ENCODE measurements around the gene CAMK2A.

CAMK2A gene

DNA sequence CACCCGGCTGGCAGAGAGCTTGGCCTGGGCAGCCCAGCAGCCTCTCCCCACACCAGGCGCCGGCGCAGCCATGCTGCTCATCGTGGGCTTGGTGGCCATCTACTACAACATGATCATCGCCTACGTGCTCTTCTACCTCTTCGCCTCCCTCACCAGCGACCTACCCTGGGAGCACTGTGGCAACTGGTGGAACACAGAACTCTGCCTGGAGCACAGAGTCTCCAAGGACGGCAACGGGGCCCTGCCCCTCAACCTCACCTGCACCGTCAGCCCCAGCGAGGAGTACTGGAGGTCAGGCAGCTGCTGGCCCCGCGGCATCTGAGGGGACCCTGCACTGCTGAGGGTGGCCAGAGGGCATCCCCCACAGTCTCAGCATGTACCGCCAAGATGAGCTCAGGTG lies 92.6 kb downstream of the CAMK2A start:
- DNase-seq, result no peak

DNA sequence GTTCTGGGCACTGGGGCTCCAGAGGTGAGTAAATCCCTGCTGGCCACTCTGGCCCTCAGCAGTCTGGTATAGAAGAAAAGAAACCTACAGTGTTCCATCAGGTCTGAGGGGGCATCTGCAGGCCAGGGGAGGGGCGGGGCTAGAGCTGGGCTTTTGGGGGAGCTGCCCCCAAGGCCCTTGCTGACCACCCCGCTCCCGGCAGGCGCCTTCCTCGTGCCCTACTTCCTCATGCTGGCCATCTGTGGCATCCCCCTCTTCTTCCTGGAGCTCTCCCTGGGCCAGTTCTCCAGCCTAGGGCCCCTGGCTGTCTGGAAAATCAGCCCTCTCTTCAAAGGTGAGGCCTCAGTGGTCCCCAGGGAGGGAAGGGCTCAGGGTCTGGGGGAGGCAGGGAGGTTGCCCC lies 93.1 kb downstream of the CAMK2A start:
- DNase-seq, result no peak
- intact Hi-C loops (cut with DNase I; ENCODE audit: low total_unique reads), result no loop called here
- Histone ChIP-seq H3K27me3 (no peaks in the 10 kb centered on the region), H3K4me1 (no peaks in the 10 kb centered on the region), H3K36me3 (no peaks in the 10 kb centered on the region), H3K9me3 (no peaks in the 10 kb centered on the region), H3K27ac (no peak overlapping the region), H3K4me3 (no peak overlapping the region)
- no peak for TF ChIP-seq CTCF (IDR thresholded peaks at IDR 0.05)

More for the DNA sequence above, 92.6 kb downstream of the CAMK2A start:
- no peaks in the 10 kb centered on the region for H3K9me3 ChIP-seq
- no peak for TF ChIP-seq CTCF (IDR thresholded peaks at IDR 0.05)
- no peak overlapping the region for H3K4me3 ChIP-seq
- no peaks in the 10 kb centered on the region for H3K36me3 ChIP-seq
- H3K27me3 ChIP-seq, result no peaks in the 10 kb centered on the region
- H3K27ac ChIP-seq, result no peak overlapping the region
- intact Hi-C loops (cut with DNase I; ENCODE audit: low total_unique reads), result no loop called here
- H3K4me1 ChIP-seq, result no peaks in the 10 kb centered on the region

- intact Hi-C loops (cut with DNase I; ENCODE audit: low total_unique reads), result no loop called here
- Histone ChIP-seq H3K4me1 (no peaks in the 10 kb centered on the region), H3K9me3 (no peaks in the 10 kb centered on the region), H3K27me3 (no peaks in the 10 kb centered on the region), H3K27ac (no peak overlapping the region), H3K36me3 (no peaks in the 10 kb centered on the region), H3K4me3 (no peak overlapping the region)
- DNase-seq, result no peak
- TF ChIP-seq CTCF (IDR thresholded peaks at IDR 0.05), result no peak
Measured at GRCh38 chr5:150195736-150196485, 93.7 kb downstream of the CAMK2A start.

- Histone ChIP-seq H3K27me3 (peaks cover 0 to 24% of the 10 kb centered on the region in 2 donors), H3K4me3 (no peak overlapping the region), H3K36me3 (no peaks in the 10 kb centered on the region), H3K4me1 (peaks cover 0 to 14% (median 7%) of the 10 kb centered on the region in 4 donors), H3K9me3 (no peaks in the 10 kb centered on the region), H3K27ac (no peak overlapping the region)
- no peak for TF ChIP-seq CTCF (IDR thresholded peaks at IDR 0.05)
- no peak for DNase-seq
- intact Hi-C loops (cut with DNase I; ENCODE audit: low total_unique reads), result no loop called here
Measured at GRCh38 chr5:150192462-150192861, 97.1 kb downstream of the CAMK2A start.

DNA sequence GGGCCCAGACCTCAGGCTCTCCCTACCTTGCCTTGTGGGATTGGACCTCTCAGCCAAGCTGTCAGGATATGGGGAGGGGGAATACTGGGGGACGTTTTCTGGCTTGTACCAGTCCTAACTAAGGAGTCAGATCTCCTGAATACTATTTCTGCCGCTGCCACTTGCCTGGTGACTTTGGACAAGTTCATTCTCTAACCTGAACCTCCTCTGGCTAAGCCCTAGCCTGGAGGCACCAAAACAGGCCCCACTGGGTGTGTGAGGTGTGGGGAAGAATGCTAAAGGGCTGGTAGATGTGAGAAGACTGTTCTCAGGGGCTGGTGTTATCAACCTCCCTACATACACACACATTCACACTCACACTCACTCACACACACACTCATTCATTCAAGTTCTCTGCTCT lies 98.6 kb downstream of the CAMK2A start:
- Histone ChIP-seq H3K36me3 (no peaks in the 10 kb centered on the region), H3K27ac (no peak overlapping the region), H3K27me3 (peaks cover 0 to 24% of the 10 kb centered on the region in 2 donors), H3K4me3 (no peak overlapping the region), H3K4me1 (peaks cover 0 to 14% (median 7%) of the 10 kb centered on the region in 4 donors), H3K9me3 (no peaks in the 10 kb centered on the region)
- no peak for DNase-seq
- no peak for TF ChIP-seq CTCF (IDR thresholded peaks at IDR 0.05)
- intact Hi-C loops (cut with DNase I; ENCODE audit: low total_unique reads), result no loop called here
